Activated T-cell treated with anti-CD3 and anti-CD28 coated beads, Interleukin-2, amount 50 U/mL, for 48 hours (primary cell): ENCODE results near the gene NCF4.

Experiments used
- DNase-seq, 2 experiments: peaks; one replicate each; pipeline ENCODE4 v3.0.0-alpha.2; 2020

NCF4 gene

GRCh38 chr22:36924151-36924698 is 63.4 kb downstream of the NCF4 start:
- no peak for DNase-seq

DNA sequence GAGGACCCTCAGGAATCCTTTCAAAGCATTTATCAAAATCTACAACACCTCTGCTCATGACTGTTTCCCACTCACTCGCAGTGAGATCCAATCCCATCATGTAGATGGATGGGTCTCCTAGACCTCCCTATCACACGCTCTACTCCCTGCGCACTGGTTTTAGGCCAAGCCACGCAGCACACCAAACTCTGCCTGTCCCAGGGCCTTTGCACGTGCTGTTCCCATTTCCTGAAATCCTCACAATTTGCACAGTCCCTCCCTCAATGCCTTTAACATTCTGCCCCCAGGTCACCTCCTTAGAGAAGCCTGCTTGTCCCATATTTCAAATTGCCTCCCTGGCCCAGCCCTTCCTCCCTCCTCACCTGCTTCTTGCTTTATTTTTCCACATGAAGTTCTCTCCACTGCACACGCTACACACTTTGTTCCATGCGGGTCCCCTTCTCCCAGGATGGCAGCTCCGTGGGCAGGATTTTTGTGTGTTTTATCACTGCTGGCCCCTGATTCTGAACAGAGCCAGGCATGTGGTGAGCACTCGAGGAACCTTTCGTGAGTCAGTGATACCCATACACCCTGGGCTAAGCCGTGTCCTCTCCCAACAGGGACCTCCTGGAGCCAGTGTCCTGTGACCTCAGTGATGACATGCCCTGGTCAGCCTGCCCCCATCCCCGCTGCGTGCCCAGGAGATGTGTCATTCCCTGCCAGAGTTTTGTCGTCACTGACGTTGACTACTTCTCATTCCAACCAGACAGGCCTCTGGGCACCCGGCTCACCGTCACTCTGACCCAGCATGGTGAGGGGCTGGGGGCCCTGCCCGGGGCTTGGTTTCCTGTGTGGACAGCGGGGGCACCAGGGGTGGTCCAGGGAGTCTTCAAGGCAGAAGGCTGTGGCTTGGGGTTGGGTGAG is 64.8 kb downstream of the NCF4 start:
- DNase-seq: no peak

GRCh38 chr22:36926309-36926708 is 65.5 kb downstream of the NCF4 start:
- DNase-seq: no peak

DNA sequence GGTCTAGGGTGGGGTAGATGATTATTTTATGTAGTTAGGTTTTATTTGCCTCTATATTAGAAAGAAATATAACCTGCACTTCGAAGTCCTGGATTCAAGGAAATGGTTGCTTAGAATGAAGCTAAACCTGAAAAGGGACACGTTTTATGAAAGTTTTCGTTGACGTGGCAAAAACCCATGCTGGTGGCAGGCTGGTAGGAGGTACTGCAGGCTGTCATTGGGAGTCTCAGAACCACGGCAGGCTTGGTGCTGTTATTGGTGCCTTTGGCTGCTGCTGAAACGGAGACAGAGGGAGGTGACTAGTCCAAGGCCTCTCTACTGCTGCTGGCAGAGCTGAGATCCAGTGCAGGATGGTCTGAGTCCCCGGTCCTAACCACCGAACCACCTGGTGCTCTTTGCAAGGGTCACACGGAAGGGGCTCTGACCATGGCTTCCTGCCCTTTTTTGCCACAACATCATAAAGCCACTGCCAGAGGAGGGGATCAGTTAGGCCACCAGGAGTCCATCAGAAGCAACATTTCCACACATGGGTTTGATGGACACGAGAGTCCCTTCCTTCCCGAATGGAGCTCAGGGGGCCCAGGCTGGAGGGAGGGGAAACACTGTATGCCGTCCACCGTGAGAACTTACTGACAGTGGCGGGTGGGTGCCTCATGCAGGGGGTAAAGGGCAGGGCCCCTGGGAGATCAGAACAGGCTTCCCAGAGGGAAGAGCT is 66.1 kb downstream of the NCF4 start:
- DNase-seq: no peak
